Ascending aorta (tissue), 2 donors: ENCODE data around the gene PRPF6. TPM values are rescaled to one million over a fixed set of nuclear protein-coding genes. Genes with fewer than 3 reads are reported as not detected.

Experiments
- DNase-seq, 2 donors: peaks; one replicate each; pipeline ENCODE4 v3.0.0-alpha.2; 2019; ENCODE audit warnings: low spot score in 2 of 2
- H3K27ac ChIP-seq, 2 donors: fragments of 200-600 bp; sonication (generic); one replicate each; pipeline ENCODE4 v1.5.1; 2016 to 2017; ENCODE audit warnings: mild to moderate bottlenecking in 1 of 2
- H3K27me3 ChIP-seq: fragments of 200-600 bp; sonication (generic); one replicate; pipeline ENCODE4 v1.5.1; 2017
- H3K36me3 ChIP-seq, 2 donors: fragments of 200-600 bp; sonication (generic); one replicate each; pipeline ENCODE4 v1.5.1; 2016
- H3K4me1 ChIP-seq, 2 donors: fragments of 200-600 bp; sonication (generic); one replicate each; pipeline ENCODE4 v1.5.1; 2016 to 2017; ENCODE audit warnings: mild to moderate bottlenecking in 1 of 2
- H3K4me3 ChIP-seq, 2 donors: fragments of 200-600 bp; sonication (generic); one replicate each; pipeline ENCODE4 v1.5.1; 2016 to 2017; ENCODE audit warnings: mild to moderate bottlenecking in 1 of 2
- H3K9me3 ChIP-seq, 2 donors: fragments of 200-600 bp; sonication (generic); one replicate each; pipeline ENCODE4 v1.5.1; 2016
- CTCF ChIP-seq, 3 experiments: fragments of 200-600 bp in 2 of 3; fragments of 450-650 bp in 1 of 3; sonication (generic) in 2 of 3; IDR thresholded peaks; one replicate each; pipeline ENCODE4 v1.5.1; 2016 to 2019; ENCODE audit warnings: antibody characterized with exemption in 3 of 3, mild to moderate bottlenecking in 1 of 3, moderate library complexity in 1 of 3
- intact Hi-C: fragments of 100-400 bp; cut with DNase I; formaldehyde crosslinking; loops from one replicate; pipeline ENCODE4 v1.15.1; 2023
- total RNA-seq: library from RNA; depleted of rRNA; stranded (reverse); fragments of >200 nt; gene quantifications from one replicate; pipeline ENCODE4 v1.1.0, GENCODE V29; 2016

The PRPF6 gene
- total RNA-seq, 1 donor from 2014 or later, result 33.5 TPM

- Histone ChIP-seq H3K4me3 (no peak overlapping the region), H3K36me3 (peaks cover 94 to 97% of the 10 kb centered on the region in 2 donors), H3K4me1 (no peaks in the 10 kb centered on the region), H3K27ac (no peak overlapping the region), H3K27me3 (no peaks in the 10 kb centered on the region), H3K9me3 (no peaks in the 10 kb centered on the region)
- intact Hi-C loops, result no loop called here
- TF ChIP-seq CTCF (IDR thresholded peaks at IDR 0.05), result no peak
- DNase-seq, result no peak
Measured at GRCh38 chr20:64025101-64025825, 44.3 kb downstream of the PRPF6 start.

DNA sequence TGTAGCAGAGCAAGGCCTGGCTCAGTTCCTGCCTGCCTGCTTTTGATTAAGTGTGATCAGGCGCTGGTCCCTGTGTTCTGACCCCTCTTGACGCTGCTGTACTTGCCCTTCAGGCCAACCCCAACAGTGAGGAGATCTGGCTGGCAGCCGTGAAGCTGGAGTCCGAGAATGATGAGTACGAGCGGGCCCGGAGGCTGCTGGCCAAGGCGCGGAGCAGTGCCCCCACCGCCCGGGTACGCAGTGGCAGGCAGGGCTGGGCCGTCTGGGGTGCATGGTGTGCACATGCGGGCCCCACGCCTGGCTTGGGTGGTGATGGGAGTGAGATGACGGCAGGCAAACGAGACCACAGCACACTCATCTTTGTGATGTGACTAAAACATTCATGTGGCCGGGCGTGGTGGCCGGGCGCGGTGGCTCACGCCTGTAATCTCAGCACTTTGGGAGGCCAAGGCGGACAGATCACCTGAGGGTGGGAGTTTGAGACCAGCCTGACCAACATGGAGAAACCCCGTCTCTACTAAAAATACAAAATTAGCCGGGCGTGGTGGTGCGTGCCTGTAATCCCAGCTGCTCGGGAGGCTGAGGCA is 45.0 kb downstream of the PRPF6 start:
- H3K4me3 ChIP-seq, result no peak overlapping the region
- DNase-seq, result no peak
- H3K9me3 ChIP-seq, result no peaks in the 10 kb centered on the region
- H3K27ac ChIP-seq, result no peak overlapping the region
- H3K4me1 ChIP-seq, result no peaks in the 10 kb centered on the region
- peaks cover 95 to 99% of the 10 kb centered on the region in 2 donors for H3K36me3 ChIP-seq
- no peaks in the 10 kb centered on the region for H3K27me3 ChIP-seq
- intact Hi-C loops, result no loop called here
- TF ChIP-seq CTCF (IDR thresholded peaks at IDR 0.05), result no peak

DNA sequence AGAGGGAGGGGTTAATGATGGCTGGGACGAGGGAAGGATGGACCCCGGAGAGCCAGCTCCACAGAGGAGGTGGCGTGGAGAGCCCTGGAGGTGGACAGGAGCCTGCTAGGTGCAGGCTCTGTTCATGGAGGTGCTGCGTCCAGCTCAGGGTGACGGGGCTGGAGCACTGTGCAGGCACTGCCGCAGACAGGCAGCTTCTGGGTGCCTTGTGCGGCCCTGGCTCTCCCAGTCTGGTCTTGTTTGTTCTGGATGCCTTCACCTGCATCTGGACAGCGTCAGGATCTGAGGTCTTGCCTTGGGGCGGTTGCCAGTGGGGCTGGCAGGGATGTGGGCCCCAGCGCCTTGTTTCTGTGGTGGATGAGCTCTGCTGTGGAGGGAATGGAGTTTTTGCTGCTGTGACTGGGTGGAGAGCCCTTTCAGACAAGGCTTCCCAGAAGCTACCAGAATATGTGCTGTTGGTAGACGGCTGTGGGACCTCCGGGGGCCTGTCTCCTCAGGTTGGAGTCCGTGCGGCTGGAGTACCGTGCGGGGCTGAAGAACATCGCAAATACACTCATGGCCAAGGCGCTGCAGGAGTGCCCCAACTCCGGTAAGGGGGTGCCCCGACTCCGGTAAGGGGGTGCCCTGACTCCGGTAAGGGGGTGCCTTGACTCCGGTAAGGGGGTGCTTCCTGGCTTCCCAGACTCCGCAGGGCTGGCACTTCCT is 47.2 kb downstream of the PRPF6 start:
- DNase-seq, result no peak
- Histone ChIP-seq H3K4me3 (no peak overlapping the region), H3K27ac (no peak overlapping the region), H3K27me3 (no peaks in the 10 kb centered on the region), H3K36me3 (peaks cover 92 to 100% of the 10 kb centered on the region in 2 donors), H3K4me1 (no peaks in the 10 kb centered on the region), H3K9me3 (no peaks in the 10 kb centered on the region)
- intact Hi-C loops, result no loop called here
- TF ChIP-seq CTCF (IDR thresholded peaks at IDR 0.05), result no peak

GRCh38 chr20:64029293-64030117 is 48.6 kb downstream of the PRPF6 start:
- H3K36me3 ChIP-seq, result peaks cover 84 to 97% of the 10 kb centered on the region in 2 donors
- no peaks in the 10 kb centered on the region for H3K9me3 ChIP-seq
- no peak for DNase-seq
- intact Hi-C loops, result no loop called here
- H3K4me3 ChIP-seq, result no peak overlapping the region
- H3K4me1 ChIP-seq, result no peaks in the 10 kb centered on the region
- no peak overlapping the region for H3K27ac ChIP-seq
- no peaks in the 10 kb centered on the region for H3K27me3 ChIP-seq
- no peak for TF ChIP-seq CTCF (IDR thresholded peaks at IDR 0.05)

DNA sequence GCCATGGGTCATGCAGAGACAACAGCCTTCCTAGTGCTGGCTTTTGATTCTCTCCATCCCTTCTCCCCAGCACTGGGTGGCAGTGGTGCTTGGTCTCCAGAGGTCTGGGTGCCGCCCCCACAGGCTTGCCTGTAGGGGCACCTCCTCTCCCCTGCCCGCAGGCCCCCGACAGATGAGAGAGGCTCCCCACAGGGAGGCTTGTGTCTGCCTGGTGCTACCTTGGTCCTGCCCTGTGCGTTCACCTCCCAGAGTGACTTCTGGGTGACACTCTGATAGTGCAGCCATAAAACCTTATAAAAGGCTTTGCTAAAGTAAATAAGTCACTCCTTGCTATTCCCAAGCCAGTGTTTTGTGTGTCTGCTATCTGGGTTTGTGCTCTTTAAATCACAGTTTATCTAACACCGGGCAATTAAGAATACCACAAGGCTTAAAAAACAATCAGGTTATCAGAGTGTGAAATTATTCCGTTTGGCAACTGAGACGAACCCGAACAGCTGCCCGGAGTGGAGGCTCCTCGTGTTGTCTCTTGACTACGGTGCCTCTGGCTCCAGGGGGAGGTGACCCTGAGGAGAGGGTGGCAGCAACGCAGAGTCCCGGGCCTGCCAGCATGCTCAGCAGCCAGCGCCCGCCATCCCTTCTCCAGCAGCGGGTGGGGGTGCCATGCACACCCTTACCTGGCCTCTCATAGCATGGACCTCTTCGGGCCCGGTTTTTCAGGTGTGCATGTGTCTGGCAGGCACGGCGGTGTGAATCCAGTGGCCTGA is 49.6 kb downstream of the PRPF6 start:
- H3K27ac ChIP-seq, result no peak overlapping the region
- peaks cover 78 to 87% of the 10 kb centered on the region in 2 donors for H3K36me3 ChIP-seq
- no peaks in the 10 kb centered on the region for H3K4me1 ChIP-seq
- intact Hi-C loops, result no loop called here
- no peak for DNase-seq
- TF ChIP-seq CTCF (IDR thresholded peaks at IDR 0.05), result no peak
- H3K27me3 ChIP-seq, result no peaks in the 10 kb centered on the region
- no peaks in the 10 kb centered on the region for H3K9me3 ChIP-seq
- no peak overlapping the region for H3K4me3 ChIP-seq
